GM19463 (cell line): ENCODE results near the gene RCAN3.
"Not testable (repeated sequence)": the region's sequence is repeated elsewhere in the genome, so short reads cannot be mapped to it uniquely, and the experiment has no call there.

Source experiments
- ATAC-seq: cut with Tn5 transposase; IDR thresholded peaks from one replicate; pipeline ENCODE4 v1.9.1; 2021; ENCODE audit warnings: mild to moderate bottlenecking, moderate library complexity; ENCODE audit not compliant: unreplicated experiment

The RCAN3 gene

GRCh38 chr1:24548070-24548469, 45.4 kb downstream of the RCAN3 start:
- ATAC-seq = no peak

GRCh38 chr1:24549210-24549609, 46.6 kb downstream of the RCAN3 start:
- ATAC-seq = not testable (repeated sequence)

GRCh38 chr1:24551290-24551959, 48.8 kb downstream of the RCAN3 start:
- no peak for ATAC-seq

- no peak for ATAC-seq
Measured at GRCh38 chr1:24551960-24552571, 49.4 kb downstream of the RCAN3 start.

GRCh38 chr1:24553931-24554330, 51.3 kb downstream of the RCAN3 start:
- ATAC-seq = no peak

GRCh38 chr1:24554714-24555113, 52.1 kb downstream of the RCAN3 start:
- ATAC-seq = no peak

GRCh38 chr1:24555591-24556413, 53.2 kb downstream of the RCAN3 start, which contains the start of gene NCMAP:
Gene NCMAP, plus strand, starts transcription at chr1:24556087. Its CDS starts 39,344 bp downstream, at chr1:24595431.
- ATAC-seq = no peak

GRCh38 chr1:24556414-24556795, 53.8 kb downstream of the RCAN3 start:
- no peak for ATAC-seq

GRCh38 chr1:24557220-24557619, 54.6 kb downstream of the RCAN3 start:
- ATAC-seq = no peak

- ATAC-seq = no peak
Measured at GRCh38 chr1:24557711-24558131, 55.1 kb downstream of the RCAN3 start.

- no peak for ATAC-seq
Measured at GRCh38 chr1:24558455-24558854, 55.8 kb downstream of the RCAN3 start.

GRCh38 chr1:24558902-24559791, 56.5 kb downstream of the RCAN3 start:
- ATAC-seq = no peak

GRCh38 chr1:24560361-24560760, 57.7 kb downstream of the RCAN3 start:
- no peak for ATAC-seq

GRCh38 chr1:24562625-24563024, 60.0 kb downstream of the RCAN3 start:
- ATAC-seq = no peak

- ATAC-seq = no peak
Measured at GRCh38 chr1:24564695-24565094, 62.1 kb downstream of the RCAN3 start.

GRCh38 chr1:24566236-24566867, 63.7 kb downstream of the RCAN3 start:
- ATAC-seq = no peak

- no peak for ATAC-seq
Measured at GRCh38 chr1:24567792-24568388, 65.3 kb downstream of the RCAN3 start.

GRCh38 chr1:24568475-24568874, 65.8 kb downstream of the RCAN3 start:
- ATAC-seq = no peak

- no peak for ATAC-seq
Measured at GRCh38 chr1:24570265-24571125, 67.9 kb downstream of the RCAN3 start.
